Measurements from ENCODE around the gene SDE2.

The SDE2 gene

DNA sequence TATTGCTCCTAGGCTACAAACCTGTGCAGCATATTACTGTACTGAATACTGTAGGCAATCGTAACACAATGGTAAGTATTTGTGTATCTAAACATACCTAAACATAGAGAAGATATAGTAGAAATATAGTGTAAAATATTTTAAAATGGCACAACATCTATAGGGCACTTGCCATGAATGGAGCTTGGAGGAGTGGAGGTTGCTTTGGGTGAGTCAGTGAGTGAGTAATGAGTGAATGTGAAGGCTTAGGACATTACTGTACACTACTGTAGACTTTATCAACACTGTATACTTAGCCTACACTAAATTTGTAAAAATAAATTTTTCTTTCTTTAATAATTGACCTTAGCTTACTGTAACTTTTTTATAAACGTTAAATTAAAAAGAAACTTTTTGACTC lies 66.1 kb downstream of the SDE2 start:
- H3K9ac ChIP-seq (ENCODE audit: low read length): no peak overlapping the region
- H3K27me3 ChIP-seq (ENCODE audit: control insufficient read depth, insufficient read depth, low read length): no peaks in the 10 kb centered on the region
- no peaks in the 10 kb centered on the region for H3K36me3 ChIP-seq (ENCODE audit: control insufficient read depth, insufficient read depth, low read length)
- no peaks in the 10 kb centered on the region for H3K4me1 ChIP-seq (ENCODE audit: control insufficient read depth, insufficient read depth, low read length)
- no peak overlapping the region for H3K27ac ChIP-seq (ENCODE audit: low read depth, low read length)
- H3K4me3 ChIP-seq (ENCODE audit: low read length): no peak overlapping the region
